Measurements from ENCODE around the gene RHOXF2B.
"Not testable (repeated sequence)": the region's sequence is repeated elsewhere in the genome, so short reads cannot be mapped to it uniquely, and the experiment has no call there.

DNA sequence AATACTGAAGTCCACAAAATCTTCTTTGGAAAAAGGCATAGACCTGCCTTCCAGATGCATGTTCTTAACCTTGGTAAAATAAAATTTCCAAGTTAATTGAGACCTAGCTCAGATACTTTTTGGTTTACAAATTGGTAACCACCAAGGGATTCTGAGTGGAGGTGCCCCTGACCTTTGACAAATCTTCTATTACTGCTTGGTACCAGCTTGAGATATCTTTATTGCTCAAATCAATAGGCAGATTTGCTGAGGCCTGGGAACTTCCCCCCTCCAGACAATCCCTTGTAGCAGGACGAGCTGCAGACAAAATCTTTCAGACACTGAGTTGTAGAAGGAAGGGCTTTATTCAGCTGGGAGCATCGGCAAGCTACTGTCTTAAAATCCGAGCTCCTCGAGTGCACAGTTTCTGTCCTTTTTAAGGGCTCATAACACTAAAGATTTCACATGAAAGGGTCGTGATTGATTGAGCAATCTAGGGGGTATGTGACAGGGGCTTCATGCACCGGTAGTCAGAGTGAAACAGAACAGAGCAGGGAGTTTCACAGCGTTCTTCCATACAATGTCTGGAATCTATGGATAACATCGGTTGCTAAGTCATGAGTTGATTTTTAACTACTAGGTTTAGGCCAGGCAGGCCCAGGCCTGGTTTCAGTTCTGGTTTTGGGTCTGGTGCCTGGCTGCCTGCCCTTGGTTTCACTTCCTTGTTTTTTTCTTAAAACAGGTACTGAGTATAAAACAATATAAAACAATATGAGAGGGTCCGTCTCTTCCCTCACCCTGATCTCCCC lies 41.8 kb downstream of the RHOXF2B start:
- TF ChIP-seq, protein P1, sequence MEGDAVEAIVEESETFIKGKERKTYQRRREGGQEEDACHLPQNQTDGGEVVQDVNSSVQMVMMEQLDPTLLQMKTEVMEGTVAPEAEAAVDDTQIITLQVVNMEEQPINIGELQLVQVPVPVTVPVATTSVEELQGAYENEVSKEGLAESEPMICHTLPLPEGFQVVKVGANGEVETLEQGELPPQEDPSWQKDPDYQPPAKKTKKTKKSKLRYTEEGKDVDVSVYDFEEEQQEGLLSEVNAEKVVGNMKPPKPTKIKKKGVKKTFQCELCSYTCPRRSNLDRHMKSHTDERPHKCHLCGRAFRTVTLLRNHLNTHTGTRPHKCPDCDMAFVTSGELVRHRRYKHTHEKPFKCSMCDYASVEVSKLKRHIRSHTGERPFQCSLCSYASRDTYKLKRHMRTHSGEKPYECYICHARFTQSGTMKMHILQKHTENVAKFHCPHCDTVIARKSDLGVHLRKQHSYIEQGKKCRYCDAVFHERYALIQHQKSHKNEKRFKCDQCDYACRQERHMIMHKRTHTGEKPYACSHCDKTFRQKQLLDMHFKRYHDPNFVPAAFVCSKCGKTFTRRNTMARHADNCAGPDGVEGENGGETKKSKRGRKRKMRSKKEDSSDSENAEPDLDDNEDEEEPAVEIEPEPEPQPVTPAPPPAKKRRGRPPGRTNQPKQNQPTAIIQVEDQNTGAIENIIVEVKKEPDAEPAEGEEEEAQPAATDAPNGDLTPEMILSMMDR (IDR thresholded peaks at IDR 0.05; ENCODE audit: extremely low read depth in 1 of 2, insufficient read depth in 1 of 2, low read depth in 1 of 2, low read length in 2 of 2): not testable (repeated sequence)
- TF ChIP-seq POLR2AphosphoS5 (IDR thresholded peaks at IDR 0.05; ENCODE audit: insufficient read depth, low read depth, low read length); JUN (IDR thresholded peaks at IDR 0.05; ENCODE audit: borderline replicate concordance, insufficient read depth, insufficient read length, low read depth); POLR2A (IDR thresholded peaks at IDR 0.05; ENCODE audit: low read depth, low read length); EZH2 (IDR thresholded peaks at IDR 0.05; ENCODE audit: borderline replicate concordance, low read depth, low read length, severe bottlenecking): not testable (repeated sequence)
